Astrocyte (in vitro differentiated cells and primary cell): ENCODE measurements around the gene PILRA. TPM values are rescaled to one million over a fixed set of nuclear protein-coding genes. Genes with fewer than 3 reads are reported as not detected.

Experiments used
- DNase-seq: peaks from one replicate; pipeline ENCODE4 v3.0.0-alpha.2; 2010; ENCODE audit warnings: low read depth
- FAIRE-seq: peaks from 2 replicates; lab custom pipeline; 2011; peaks lifted over from hg19 to GRCh38; lab: Jason Lieb, UNC
- H2AFZ ChIP-seq: 2 replicates; pipeline ENCODE4 v1.6.0; 2012; ENCODE audit warnings: low read depth, low read length, inconsistent platforms
- H3K27ac ChIP-seq: 2 replicates; pipeline ENCODE4 v1.5.1; 2011; ENCODE audit warnings: low read depth, low read length, inconsistent platforms
- H3K27me3 ChIP-seq: 2 replicates; pipeline ENCODE4 v1.6.0; 2011; ENCODE audit warnings: low read length, inconsistent platforms; ENCODE audit not compliant: insufficient read depth
- H3K36me3 ChIP-seq: 2 replicates; pipeline ENCODE4 v1.5.1; 2011; ENCODE audit warnings: low read length, inconsistent platforms; ENCODE audit not compliant: insufficient read depth
- H3K4me1 ChIP-seq: 2 replicates; pipeline ENCODE4 v1.5.1; 2011; ENCODE audit warnings: low read length, inconsistent platforms; ENCODE audit not compliant: insufficient read depth
- H3K4me2 ChIP-seq: 2 replicates; pipeline ENCODE4 v1.6.0; 2012; ENCODE audit warnings: low read length, inconsistent platforms
- H3K4me3 ChIP-seq: 2 replicates; pipeline ENCODE4 v1.5.1; 2011; ENCODE audit warnings: low read depth, mild to moderate bottlenecking, low read length, inconsistent platforms; ENCODE audit not compliant: insufficient read depth
- H3K79me2 ChIP-seq: 2 replicates; pipeline ENCODE4 v1.6.0; 2012; ENCODE audit warnings: mild to moderate bottlenecking, low read length, inconsistent platforms; ENCODE audit not compliant: insufficient read depth
- H3K9ac ChIP-seq: 2 replicates; pipeline ENCODE4 v1.6.0; 2012; ENCODE audit warnings: mild to moderate bottlenecking, low read length, inconsistent platforms
- H3K9me3 ChIP-seq: 2 replicates; pipeline ENCODE4 v1.5.1; 2012; ENCODE audit warnings: low read depth, mild to moderate bottlenecking, low read length, inconsistent platforms; ENCODE audit not compliant: insufficient read depth
- H4K20me1 ChIP-seq: 2 replicates; pipeline ENCODE4 v1.6.0; 2012; ENCODE audit warnings: low read length, inconsistent platforms; ENCODE audit not compliant: insufficient read depth
- H3K27ac Mint-ChIP-seq: one replicate; pipeline ENCODE4 v1.8.0; 2021; ENCODE audit warnings: mild to moderate bottlenecking, mixed read lengths; ENCODE audit not compliant: unreplicated experiment
- H3K27me3 Mint-ChIP-seq: one replicate; pipeline ENCODE4 v1.8.0; 2021; ENCODE audit warnings: low read depth, mixed read lengths; ENCODE audit not compliant: unreplicated experiment
- H3K36me3 Mint-ChIP-seq: one replicate; pipeline ENCODE4 v1.8.0; 2021; ENCODE audit warnings: low read depth, mixed read lengths; ENCODE audit not compliant: unreplicated experiment
- H3K4me1 Mint-ChIP-seq: one replicate; pipeline ENCODE4 v1.8.0; 2021; ENCODE audit warnings: low read depth, mixed read lengths; ENCODE audit not compliant: unreplicated experiment
- H3K4me3 Mint-ChIP-seq: one replicate; pipeline ENCODE4 v1.8.0; 2021; ENCODE audit warnings: mild to moderate bottlenecking, moderate library complexity, mixed read lengths; ENCODE audit not compliant: unreplicated experiment
- H3K9me3 Mint-ChIP-seq: one replicate; pipeline ENCODE4 v1.8.0; 2021; ENCODE audit warnings: mild to moderate bottlenecking, mixed read lengths; ENCODE audit not compliant: unreplicated experiment
- CTCF ChIP-seq: IDR thresholded peaks from 2 replicates; pipeline ENCODE4 v1.5.1; 2011; ENCODE audit warnings: low read depth, mild to moderate bottlenecking, inconsistent platforms, low read length, moderate library complexity; ENCODE audit not compliant: insufficient read depth
- EZH2 ChIP-seq: IDR thresholded peaks from 2 replicates; pipeline ENCODE4 v1.6.1; 2012; ENCODE audit warnings: mild to moderate bottlenecking, low read length, inconsistent platforms; ENCODE audit not compliant: insufficient read depth
- total RNA-seq: library from RNA; stranded (reverse); gene quantifications from 2 replicates; pipeline ENCODE4 v1.2.1, GENCODE V29; 2021

Gene PILRA
- total RNA-seq, 1 donor from 2014 or later: 2.3 TPM

GRCh38 chr7:100406767-100407166 lies 33.5 kb downstream of the PILRA start:
- peak overlapping the region; percentile 24 for H3K4me2 ChIP-seq

GRCh38 chr7:100407285-100408180 lies 34.2 kb downstream of the PILRA start:
- peaks cover 4% of the 10 kb centered on the region for H4K20me1 ChIP-seq
- Mint-ChIP-seq H3K9me3 (no peaks in the 10 kb centered on the region), H3K4me1 (peaks cover 7% of the 10 kb centered on the region), H3K27me3 (peaks cover 9% of the 10 kb centered on the region), H3K27ac (no peak overlapping the region), H3K36me3 (no peaks in the 10 kb centered on the region), H3K4me3 (no peak overlapping the region)
- H3K79me2 ChIP-seq: no peaks in the 10 kb centered on the region
- peak overlapping the region; percentile 24 for H3K4me2 ChIP-seq
- H3K36me3 ChIP-seq: no peaks in the 10 kb centered on the region
- H3K4me1 ChIP-seq: peaks cover 12% of the 10 kb centered on the region
- peak; percentile 71 for TF ChIP-seq CTCF
- no peak for TF ChIP-seq EZH2
- peaks cover 44% of the 10 kb centered on the region for H3K27me3 ChIP-seq
- no peak overlapping the region for H3K4me3 ChIP-seq
- H3K9me3 ChIP-seq: no peaks in the 10 kb centered on the region
- no peak overlapping the region for H3K27ac ChIP-seq
- no peak for FAIRE-seq
- H3K9ac ChIP-seq: peak overlapping the region; percentile 8
- DNase-seq: peak; percentile 62
- no peak overlapping the region for H2AFZ ChIP-seq

More at GRCh38 chr7:100406767-100407166, 33.5 kb downstream of the PILRA start:
- FAIRE-seq (no peak), DNase-seq (peak; percentile 79)
- H3K79me2 ChIP-seq: no peaks in the 10 kb centered on the region
- H2AFZ ChIP-seq: no peak overlapping the region
- H4K20me1 ChIP-seq: peaks cover 4% of the 10 kb centered on the region
- H3K27ac Mint-ChIP-seq: no peak overlapping the region
- peaks cover 7% of the 10 kb centered on the region for H3K4me1 Mint-ChIP-seq
- peaks cover 11% of the 10 kb centered on the region for H3K27me3 Mint-ChIP-seq
- no peak overlapping the region for H3K27ac ChIP-seq
- no peak for TF ChIP-seq CTCF
- no peak for TF ChIP-seq EZH2
- H3K9ac ChIP-seq: no peak overlapping the region
- no peaks in the 10 kb centered on the region for H3K36me3 ChIP-seq
- no peaks in the 10 kb centered on the region for H3K36me3 Mint-ChIP-seq
- no peak overlapping the region for H3K4me3 Mint-ChIP-seq
- H3K4me1 ChIP-seq: peaks cover 12% of the 10 kb centered on the region
- no peak overlapping the region for H3K4me3 ChIP-seq
- no peaks in the 10 kb centered on the region for H3K9me3 ChIP-seq
- H3K27me3 ChIP-seq: peaks cover 44% of the 10 kb centered on the region
- no peaks in the 10 kb centered on the region for H3K9me3 Mint-ChIP-seq

GRCh38 chr7:100411101-100411500 lies 37.8 kb downstream of the PILRA start:
- DNase-seq (no peak), FAIRE-seq (no peak)
- H3K4me2 ChIP-seq: no peak overlapping the region
- peaks cover 7% of the 10 kb centered on the region for H3K4me1 Mint-ChIP-seq
- TF ChIP-seq EZH2 (no peak), CTCF (no peak)
- H3K36me3 ChIP-seq: no peaks in the 10 kb centered on the region
- H3K9me3 ChIP-seq: no peaks in the 10 kb centered on the region
- no peaks in the 10 kb centered on the region for H3K79me2 ChIP-seq
- H3K27ac Mint-ChIP-seq: no peak overlapping the region
- H3K9ac ChIP-seq: no peak overlapping the region
- H3K36me3 Mint-ChIP-seq: no peaks in the 10 kb centered on the region
- no peak overlapping the region for H2AFZ ChIP-seq
- H3K4me3 Mint-ChIP-seq: no peak overlapping the region
- H3K27me3 ChIP-seq: peaks cover 31% of the 10 kb centered on the region
- H3K27me3 Mint-ChIP-seq: peaks cover 8% of the 10 kb centered on the region
- no peak overlapping the region for H3K27ac ChIP-seq
- peaks cover 4% of the 10 kb centered on the region for H4K20me1 ChIP-seq
- no peak overlapping the region for H3K4me3 ChIP-seq
- peaks cover 3% of the 10 kb centered on the region for H3K9me3 Mint-ChIP-seq
- peaks cover 12% of the 10 kb centered on the region for H3K4me1 ChIP-seq
